Keratinocyte (primary cell): ENCODE results near the gene CCDC86.

Experiments
- EZH2 ChIP-seq: IDR thresholded peaks from one replicate; pipeline ENCODE4 v1.6.1; 2012; ENCODE audit warnings: inconsistent platforms, mild to moderate bottlenecking, low read length, moderate library complexity
- TF ChIP-seq, protein P1 (sequence below), 3 experiments: IDR thresholded peaks in 1 of 3; conservative IDR thresholded peaks in 1 of 3; optimal IDR thresholded peaks in 1 of 3; 2 replicates in 2 of 3; 3 replicates in 1 of 3; pipeline versions ENCODE3 to v1.5.1; 2011; ENCODE audit warnings: low read length in 3 of 3, mild to moderate bottlenecking in 3 of 3, moderate library complexity in 2 of 3, control low read depth in 1 of 3, inconsistent platforms in 1 of 3; ENCODE audit not compliant: insufficient read depth in 2 of 3; ENCODE audit errors: extremely low read depth in 1 of 3

GRCh38 chr11:60872961-60873524 lies 31.1 kb downstream of the CCDC86 start:
- TF ChIP-seq, protein P1, sequence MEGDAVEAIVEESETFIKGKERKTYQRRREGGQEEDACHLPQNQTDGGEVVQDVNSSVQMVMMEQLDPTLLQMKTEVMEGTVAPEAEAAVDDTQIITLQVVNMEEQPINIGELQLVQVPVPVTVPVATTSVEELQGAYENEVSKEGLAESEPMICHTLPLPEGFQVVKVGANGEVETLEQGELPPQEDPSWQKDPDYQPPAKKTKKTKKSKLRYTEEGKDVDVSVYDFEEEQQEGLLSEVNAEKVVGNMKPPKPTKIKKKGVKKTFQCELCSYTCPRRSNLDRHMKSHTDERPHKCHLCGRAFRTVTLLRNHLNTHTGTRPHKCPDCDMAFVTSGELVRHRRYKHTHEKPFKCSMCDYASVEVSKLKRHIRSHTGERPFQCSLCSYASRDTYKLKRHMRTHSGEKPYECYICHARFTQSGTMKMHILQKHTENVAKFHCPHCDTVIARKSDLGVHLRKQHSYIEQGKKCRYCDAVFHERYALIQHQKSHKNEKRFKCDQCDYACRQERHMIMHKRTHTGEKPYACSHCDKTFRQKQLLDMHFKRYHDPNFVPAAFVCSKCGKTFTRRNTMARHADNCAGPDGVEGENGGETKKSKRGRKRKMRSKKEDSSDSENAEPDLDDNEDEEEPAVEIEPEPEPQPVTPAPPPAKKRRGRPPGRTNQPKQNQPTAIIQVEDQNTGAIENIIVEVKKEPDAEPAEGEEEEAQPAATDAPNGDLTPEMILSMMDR (optimal IDR thresholded peaks at IDR 0.05 in 1 of 3, IDR thresholded peaks at IDR 0.05 in 1 of 3, conservative IDR thresholded peaks at IDR 0.05 in 1 of 3; ENCODE audit: extremely low read depth in 1 of 3, insufficient read depth in 2 of 3, low read length in 3 of 3), result no peak
- TF ChIP-seq EZH2, result no peak
